Measurements from ENCODE around the gene PRDM13.

GRCh38 chr6:99603421-99604165, 3.0 kb upstream of the PRDM13 start:
- TF ChIP-seq, protein P1, sequence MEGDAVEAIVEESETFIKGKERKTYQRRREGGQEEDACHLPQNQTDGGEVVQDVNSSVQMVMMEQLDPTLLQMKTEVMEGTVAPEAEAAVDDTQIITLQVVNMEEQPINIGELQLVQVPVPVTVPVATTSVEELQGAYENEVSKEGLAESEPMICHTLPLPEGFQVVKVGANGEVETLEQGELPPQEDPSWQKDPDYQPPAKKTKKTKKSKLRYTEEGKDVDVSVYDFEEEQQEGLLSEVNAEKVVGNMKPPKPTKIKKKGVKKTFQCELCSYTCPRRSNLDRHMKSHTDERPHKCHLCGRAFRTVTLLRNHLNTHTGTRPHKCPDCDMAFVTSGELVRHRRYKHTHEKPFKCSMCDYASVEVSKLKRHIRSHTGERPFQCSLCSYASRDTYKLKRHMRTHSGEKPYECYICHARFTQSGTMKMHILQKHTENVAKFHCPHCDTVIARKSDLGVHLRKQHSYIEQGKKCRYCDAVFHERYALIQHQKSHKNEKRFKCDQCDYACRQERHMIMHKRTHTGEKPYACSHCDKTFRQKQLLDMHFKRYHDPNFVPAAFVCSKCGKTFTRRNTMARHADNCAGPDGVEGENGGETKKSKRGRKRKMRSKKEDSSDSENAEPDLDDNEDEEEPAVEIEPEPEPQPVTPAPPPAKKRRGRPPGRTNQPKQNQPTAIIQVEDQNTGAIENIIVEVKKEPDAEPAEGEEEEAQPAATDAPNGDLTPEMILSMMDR (IDR thresholded peaks at IDR 0.05; ENCODE audit: low read depth, low read length): no peak
- no peak for TF ChIP-seq EZH2phosphoT487 (IDR thresholded peaks at IDR 0.05; ENCODE audit: low read depth)

Data from OCI-LY3 (cell line).